Stimulated activated CD4-positive, alpha-beta T cell treated with anti-CD3 and anti-CD28 coated beads, Interleukin-2, amount 100 ng/mL, for 4 hours (primary cell): ENCODE data around the gene DCST1.
A peak's percentile ranks its signal among the peaks of the same experiment; 100 is the strongest.

ENCODE experiments used
- DNase-seq: peaks from one replicate; pipeline ENCODE4 v3.0.0-alpha.2; 2020; ENCODE audit warnings: low read depth

The DCST1 gene

DNA sequence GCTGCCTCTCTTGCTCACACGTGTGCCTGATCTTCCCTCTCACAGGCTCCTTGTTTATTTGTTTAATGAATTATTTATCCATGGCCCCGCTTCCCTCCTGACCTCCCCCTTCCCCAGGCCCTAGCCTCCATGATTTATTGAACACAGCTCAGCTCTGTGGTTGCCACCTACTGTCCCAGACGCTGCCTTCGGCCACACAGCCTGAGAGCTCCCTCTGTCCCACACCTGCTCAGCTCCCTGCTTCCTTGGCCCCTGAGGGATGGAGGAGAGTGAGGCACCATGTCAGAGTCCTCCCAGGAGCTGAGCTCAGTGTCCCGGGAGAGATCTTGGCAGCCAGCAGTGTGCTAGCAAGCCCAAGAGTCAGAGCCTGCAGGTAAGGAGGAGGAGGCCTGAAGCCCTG is 41.9 kb downstream of the DCST1 start:
- no peak for DNase-seq

DNA sequence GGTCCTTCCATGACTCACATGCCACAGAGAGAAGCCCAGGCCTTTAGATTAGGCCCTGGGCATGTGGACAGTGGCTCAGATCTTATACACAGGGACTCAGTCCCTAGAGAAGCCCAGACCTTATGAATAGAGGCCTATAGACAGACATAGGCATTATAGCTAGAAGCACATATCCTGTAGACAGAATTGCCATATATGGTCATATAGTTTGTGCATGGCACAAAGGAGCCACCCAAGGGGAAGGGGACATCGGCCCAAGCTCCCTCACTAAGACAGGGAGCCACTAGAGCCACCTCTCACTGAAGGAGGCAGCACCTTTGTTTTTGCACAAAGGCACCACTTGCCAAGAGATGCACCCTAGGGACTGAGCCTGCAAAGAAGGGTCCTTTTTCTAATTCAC is 42.7 kb downstream of the DCST1 start:
- DNase-seq, result no peak

DNA sequence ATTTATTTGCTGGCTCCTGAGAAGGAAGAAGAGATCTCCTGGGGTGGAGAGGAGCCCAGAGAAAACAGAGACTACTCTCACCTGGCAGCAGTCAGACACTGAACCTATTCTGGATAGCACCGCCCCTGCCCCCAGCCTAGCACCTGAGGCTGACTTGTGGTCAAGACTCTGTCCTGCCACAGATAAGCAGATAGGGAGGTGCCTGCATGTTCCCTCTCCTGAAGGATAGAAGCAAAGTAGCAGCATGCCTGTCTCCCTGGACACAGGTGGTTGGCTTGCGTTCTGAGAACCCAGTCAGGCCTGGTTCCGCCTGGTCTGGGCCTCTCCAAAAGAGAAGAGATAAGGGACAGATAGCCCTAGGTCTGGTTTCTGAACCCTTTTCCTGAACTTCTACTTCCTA is 43.7 kb downstream of the DCST1 start:
- DNase-seq, result no peak

DNA sequence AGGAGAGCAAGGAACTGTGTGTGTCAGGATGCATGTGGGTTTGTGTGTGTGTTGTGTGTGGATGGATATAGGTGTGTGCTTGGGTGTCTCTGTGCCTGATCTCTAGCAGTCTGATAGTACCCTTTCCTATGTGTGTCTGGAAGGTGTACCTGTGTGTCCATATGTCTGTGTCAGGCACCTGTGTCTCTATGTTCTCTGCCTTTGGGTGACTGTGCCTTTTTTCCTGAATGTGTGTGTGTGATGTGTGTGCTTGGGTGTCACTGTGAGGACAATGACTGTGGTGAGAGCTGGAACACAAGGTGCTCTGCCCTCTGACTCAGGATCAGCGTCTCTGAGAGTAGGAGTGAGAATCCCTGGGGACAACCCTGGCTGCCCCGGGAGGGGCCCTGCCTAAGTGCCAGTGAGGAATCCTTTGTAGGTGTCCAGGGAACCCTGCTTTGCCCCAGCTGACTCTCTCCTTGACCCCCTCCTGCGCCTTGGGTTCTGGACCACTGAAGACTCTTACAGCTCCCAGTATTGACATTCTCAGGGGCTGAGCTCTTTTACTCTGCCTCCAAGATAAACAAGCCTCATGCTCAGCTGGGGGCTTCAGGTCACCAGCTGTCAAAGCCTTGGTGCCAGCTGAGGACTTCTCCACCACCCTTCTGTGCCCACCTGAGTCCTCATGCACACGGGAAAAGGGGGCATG is 44.3 kb downstream of the DCST1 start:
- no peak for DNase-seq

DNA sequence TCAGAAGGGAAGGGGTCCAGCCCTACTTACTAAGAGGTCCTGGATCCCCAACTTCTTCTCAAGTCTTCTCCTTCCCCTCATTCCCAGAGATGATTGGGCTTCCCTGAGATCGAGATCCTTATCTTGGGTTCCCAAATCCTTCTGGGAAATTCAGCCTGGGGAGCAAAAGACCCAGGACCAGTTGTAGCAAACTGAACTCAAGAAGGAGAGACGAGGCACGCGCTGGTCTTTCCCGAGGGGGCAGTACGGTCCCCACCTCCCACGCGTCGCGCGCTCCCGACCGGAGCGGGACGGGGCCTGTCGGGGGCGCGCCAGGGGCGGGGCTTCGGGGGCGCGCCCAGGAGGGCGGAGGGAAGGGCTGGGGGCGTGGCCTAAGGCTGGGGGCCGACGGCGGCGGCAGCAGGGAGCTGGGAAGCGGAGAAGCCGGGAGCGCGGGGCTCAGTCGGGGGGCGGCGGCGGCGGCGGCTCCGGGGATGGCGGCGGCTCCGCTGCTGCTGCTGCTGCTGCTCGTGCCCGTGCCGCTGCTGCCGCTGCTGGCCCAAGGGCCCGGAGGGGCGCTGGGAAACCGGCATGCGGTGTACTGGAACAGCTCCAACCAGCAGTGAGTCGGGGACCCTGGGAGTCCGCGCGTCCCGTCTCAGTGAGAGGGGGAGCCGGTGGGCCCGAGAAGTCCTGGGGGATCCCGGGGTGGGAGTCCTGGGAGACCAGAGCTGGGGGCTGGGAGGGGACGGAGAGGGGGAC is 45.0 kb downstream of the DCST1 start, which contains the start of gene EFNA3:
TSS of gene EFNA3 (plus strand) at position 369 of the 741 bp plus-strand sequence. CDS start at position 474, 105 bp downstream.
- DNase-seq, result peak; percentile 51

DNA sequence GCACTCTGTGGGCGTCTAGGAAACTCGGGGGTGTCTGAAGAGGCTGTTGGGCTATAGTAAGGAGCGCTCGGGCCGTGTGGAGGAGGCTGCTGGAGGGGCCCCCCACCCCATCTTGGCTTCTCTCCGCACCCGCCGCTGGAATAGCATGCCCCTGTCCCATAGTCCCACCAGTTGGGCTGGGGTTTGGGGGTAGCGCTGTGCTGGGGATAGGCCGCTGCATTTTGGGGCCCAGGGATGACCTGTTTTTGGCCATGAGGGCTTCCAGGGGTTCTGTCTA is 45.5 kb downstream of the DCST1 start:
- DNase-seq, result no peak

DNA sequence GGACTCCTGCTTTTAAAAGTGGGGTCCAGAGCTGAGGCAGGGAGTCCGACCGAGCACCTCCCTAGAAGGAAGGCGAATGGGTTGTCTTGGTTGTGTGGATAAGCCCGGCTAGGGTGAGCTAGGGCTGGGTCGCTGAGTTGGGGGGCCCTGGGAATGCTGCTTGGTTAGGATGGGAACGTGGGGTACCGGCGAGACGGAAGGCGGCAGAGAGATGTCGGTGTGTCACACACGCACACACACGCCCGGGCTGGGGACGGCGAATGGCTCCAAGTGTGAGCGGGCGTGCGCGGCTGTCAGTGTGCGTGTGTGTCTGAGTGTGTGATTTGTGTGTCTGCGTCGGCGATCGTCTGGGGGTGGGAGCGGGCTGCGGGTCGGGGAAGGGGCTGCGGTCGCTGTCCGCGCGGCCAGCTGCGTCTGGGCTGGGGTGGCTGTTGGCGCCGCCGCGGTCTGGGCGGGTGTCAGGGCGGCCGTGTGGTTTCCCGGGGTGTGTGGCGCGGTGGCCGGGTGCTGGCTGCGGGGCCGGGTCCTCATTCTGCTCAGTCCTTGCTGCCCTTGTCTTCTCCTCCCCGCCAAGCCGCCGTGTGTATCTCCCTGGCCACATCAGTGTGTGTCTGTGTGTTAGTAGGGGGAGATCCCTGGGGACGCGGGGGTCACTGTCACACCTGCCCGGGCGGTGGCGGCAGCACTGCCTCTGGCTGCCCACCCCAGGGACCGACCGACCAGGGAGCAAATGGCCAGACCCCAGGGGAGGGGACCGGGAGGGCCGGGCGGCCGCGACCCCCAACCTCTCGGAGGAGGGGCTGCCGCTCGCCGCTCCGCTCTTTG is 46.1 kb downstream of the DCST1 start:
- no peak for DNase-seq

DNA sequence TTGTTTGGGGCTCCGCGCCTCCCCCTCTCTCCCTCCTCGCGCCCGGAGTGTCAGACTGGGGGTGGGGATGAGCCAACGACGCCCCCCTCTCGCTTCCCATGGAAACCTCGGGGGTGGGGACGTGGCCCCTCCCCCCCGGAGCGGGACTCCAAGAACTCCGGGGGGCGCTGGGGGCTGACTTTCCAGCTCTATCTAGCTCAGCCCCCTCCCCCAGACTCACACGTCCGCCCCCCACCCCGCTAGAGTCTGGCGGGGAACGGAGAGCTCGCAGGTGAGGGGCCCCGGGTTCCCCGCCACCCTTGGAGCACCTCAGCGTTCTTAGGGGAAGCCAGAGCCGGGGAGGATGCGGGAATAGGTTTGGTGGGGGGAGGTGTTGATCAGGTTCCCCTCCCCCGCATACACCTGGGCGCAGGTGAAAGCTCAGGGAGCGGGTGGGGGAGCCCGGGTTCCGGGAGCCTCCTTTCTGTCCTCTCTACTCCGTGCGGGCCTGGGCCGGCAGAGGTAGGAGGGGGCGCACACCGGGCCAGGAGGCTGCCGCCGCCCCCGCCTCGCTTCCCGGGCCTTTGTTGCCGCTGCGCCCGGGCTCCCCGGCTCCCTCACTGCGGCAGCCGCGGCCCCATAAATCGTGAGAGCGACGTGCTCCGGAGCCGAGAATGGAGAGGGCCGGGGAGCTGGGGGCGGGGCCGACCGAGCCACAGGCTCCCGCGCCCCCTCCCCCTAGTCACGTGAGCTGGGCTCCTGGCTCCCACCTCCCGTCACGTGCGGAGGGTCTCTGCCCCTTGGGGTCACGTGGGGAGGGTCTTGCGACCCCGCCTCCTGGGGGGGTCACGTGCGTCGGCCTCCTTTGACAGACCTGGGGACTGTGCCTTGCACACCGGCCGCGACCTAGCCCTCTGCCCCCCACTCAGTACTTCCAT is 46.9 kb downstream of the DCST1 start:
- no peak for DNase-seq

DNA sequence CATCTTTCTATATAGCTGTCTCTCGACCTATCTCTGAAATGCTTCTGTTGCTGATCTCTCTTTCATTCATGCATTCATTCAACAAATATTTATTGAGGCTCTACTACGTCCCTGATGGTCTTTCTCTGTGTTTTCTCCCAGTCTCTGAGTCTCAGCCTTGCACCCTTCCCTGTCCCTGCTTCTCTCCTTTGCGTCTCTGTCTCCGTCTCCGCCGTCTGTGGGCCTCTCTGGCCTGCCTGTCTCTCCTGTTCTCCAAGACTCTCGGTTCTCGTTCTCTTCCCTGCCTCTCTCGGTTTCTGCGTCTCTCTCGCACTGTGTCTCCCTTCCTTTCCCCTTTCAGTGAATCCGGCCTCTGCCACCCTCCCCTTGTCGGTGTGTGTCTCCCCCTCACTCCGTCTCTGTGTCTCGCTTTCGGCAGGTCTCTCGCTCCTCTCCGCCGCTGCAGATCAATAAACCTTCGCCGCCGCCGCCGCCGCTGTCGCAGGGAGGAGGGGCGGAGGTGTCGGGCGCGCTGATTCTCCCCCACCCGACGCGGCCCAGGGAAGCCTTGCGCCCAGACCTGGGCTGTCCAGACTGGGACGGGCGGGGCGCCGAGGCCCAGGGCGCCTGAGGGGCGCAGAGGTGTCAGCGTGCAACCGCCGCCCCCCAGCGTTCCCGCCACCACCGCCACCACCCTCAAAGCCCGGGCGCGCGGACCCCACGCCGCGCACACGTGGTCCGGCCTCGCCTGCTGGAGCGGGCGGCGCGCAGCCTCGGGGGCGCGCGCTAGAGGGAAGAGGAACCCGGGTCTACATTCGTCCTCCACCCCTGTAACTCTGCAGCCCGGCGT is 48.1 kb downstream of the DCST1 start:
- DNase-seq, result no peak

DNA sequence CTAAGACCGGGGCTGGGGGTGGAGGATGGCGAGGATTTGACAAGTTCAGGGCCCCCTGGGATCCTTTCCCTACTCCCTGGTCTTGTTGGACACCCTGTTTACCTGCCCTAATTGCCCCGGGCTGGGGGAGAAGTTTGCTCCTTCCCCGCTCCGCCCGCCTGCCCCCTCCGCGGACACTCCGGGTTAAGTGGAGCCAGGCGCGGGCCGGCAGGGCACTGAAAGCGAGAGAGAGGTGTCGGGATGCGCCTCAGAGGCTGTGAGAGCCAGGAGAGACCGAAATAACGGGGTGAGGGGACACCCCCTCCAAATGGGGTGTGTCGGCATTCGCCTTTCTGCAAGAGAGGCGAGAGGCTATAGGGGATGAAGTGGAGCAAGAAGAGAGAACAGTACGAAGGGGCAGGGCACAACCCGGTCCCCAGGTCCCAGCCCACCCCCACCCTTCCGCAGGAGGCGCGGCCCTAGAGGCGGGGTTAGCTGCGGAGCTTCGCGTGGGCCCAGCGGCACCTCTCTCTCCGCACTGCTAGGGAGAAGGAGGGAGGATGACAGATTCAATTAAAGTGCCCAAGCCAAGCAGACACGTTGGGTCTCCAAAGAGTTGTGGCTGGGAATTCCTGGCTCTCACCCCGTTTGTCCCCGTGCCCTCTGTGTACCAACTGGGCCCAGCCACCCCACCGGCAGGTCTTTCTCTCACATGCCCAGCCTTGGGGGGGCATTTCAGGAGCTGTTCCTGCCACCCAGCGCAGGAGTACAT is 48.9 kb downstream of the DCST1 start:
- no peak for DNase-seq

DNA sequence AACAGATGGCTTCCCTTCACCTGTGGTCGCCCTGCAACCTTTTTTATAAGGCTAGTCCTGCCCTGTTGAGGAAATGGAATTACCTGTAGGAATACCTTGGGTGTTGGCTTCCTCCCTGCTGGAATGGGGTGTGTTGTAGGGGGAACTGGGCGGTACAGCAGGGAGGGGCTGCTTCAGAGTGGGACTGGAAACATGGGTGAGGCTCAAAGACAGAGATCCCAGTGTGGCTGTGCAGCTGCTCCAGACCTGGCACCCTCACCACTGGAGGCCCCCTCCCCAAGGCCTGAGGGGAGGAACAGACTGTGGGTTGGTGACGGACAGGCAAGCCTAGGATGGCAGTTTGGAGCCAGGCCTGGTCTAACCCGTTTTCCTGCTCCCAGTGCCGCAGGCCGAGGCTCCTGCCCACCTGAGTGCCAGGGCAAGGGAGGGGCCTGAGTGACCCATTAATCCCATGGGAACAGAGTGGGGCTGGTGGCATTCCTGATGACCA is 49.5 kb downstream of the DCST1 start:
- DNase-seq, result no peak

DNA sequence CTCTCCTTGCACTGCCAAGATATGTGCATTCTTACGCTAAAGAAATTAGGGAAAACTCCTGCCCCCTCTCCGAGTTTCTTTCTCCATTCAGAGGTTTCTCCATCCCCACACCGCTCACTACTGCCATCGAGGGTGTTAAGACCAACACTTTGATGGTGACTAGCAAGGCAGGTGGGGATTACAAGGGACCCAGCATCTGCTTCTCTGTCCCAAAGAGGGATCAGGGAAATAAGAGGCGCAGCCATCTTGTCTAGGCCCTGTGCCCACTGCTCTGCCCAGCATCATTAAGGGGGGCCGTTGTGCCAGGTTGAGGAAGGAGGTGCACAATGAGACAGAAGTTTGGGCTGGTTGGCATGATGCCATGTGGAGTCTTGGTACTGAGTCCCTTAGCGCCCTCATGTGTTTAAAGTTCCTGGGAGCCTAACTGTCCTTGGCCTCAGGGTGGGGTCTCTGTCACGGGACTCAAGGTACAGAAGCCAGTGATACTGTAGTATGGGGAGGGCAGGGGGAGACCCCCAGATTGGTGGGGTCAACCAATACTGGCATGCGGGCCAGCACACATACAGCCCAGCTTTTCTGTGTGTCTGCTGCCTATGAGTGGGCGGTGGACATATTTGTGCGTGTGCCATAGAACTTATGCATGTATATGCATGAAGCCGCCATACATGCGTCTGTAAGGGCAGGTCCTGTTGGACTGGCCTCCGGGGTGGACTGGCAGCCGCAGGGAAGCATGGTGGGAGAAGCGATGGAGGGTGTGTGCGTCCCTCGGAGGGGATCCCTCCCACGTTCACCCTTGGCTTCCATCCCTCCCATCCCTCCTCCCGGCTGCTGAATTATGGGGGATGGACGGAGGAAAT is 50.5 kb downstream of the DCST1 start:
- DNase-seq, result no peak

DNA sequence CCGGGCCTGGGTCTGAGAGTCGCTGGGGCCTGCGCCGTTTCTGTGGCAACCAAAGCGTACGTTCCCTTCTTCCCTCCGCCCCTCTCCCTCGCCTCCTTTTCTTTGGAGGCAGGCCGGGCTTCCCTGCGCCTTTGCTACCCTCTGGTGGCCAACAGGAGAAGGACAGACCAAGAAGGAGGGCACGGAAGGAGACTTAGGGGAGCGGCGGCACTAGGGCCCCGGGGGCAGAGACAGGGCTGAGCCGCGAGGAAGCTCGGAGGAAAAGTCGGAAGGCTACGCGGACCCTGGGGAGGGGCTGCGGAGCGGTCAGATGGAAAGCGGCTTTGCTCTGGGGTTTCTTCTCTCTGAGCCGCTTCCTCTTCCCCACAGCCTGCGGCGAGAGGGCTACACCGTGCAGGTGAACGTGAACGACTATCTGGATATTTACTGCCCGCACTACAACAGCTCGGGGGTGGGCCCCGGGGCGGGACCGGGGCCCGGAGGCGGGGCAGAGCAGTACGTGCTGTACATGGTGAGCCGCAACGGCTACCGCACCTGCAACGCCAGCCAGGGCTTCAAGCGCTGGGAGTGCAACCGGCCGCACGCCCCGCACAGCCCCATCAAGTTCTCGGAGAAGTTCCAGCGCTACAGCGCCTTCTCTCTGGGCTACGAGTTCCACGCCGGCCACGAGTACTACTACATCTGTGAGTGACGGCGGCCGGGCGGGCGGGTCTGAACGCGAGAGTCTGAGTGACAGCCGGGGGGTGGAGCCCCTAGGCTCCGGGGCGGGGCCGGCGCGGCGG is 51.3 kb downstream of the DCST1 start:
- DNase-seq, result peak; percentile 87

DNA sequence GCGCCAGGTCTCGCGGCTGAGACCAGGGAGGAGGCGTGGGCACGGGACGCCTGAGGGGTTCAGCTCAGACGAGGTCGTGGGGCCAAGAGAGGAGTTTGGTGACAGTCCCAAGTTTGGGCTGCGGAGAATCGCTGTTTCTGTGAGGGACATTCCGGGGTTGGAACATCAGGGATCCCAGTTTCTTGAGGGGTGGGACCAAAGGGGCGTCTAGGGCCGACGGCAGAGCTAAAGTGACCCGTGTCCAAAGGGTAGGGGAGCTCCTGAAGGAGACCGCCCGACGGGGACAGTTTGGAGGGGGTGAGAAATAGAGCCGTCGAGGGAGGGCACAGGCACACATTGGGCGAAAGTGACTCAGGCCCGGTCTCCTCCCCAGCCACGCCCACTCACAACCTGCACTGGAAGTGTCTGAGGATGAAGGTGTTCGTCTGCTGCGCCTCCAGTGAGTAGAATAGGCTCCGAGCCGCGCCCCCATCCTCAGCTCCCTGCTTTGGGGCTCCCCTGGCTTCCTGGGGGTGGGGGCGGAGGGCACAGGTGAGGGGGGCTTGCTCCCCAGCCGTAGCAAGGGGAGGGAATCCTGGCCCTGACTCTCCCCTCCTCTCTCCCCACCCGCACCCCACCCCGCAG is 52.0 kb downstream of the DCST1 start:
- DNase-seq, result peak; percentile 87

DNA sequence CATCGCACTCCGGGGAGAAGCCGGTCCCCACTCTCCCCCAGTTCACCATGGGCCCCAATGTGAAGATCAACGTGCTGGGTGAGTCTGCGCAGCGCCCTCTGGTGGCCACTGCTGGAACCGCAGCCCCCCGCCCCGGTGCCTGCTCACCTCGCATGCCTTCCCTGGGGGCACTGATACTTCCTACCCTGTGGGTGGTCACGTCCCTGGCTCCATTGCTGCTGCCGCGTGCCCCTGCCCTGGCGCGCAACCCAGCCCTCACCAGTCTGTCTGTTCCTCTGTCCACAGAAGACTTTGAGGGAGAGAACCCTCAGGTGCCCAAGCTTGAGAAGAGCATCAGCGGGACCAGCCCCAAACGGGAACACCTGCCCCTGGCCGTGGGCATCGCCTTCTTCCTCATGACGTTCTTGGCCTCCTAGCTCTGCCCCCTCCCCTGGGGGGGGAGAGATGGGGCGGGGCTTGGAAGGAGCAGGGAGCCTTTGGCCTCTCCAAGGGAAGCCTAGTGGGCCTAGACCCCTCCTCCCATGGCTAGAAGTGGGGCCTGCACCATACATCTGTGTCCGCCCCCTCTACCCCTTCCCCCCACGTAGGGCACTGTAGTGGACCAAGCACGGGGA is 52.6 kb downstream of the DCST1 start:
- peak; percentile 55 for DNase-seq

DNA sequence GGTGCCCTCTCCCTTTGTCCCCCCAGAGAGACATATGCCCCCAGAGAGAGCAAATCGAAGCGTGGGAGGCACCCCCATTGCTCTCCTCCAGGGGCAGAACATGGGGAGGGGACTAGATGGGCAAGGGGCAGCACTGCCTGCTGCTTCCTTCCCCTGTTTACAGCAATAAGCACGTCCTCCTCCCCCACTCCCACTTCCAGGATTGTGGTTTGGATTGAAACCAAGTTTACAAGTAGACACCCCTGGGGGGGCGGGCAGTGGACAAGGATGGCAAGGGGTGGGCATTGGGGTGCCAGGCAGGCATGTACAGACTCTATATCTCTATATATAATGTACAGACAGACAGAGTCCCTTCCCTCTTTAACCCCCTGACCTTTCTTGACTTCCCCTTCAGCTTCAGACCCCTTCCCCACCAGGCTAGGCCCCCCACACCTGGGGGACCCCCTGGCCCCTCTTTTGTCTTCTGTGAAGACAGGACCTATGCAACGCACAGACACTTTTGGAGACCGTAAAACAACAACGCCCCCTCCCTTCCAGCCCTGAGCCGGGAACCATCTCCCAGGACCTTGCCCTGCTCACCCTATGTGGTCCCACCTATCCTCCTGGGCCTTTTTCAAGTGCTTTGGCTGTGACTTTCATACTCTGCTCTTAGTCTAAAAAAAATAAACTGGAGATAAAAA is 53.4 kb downstream of the DCST1 start:
- no peak for DNase-seq
